ENCODE data around the gene CDCP2. TPM values are rescaled to one million over a fixed set of nuclear protein-coding genes. Genes with fewer than 3 reads are reported as not detected.

Gene CDCP2
- total RNA-seq, 1 experiment from 2014 or later = not detected

DNA sequence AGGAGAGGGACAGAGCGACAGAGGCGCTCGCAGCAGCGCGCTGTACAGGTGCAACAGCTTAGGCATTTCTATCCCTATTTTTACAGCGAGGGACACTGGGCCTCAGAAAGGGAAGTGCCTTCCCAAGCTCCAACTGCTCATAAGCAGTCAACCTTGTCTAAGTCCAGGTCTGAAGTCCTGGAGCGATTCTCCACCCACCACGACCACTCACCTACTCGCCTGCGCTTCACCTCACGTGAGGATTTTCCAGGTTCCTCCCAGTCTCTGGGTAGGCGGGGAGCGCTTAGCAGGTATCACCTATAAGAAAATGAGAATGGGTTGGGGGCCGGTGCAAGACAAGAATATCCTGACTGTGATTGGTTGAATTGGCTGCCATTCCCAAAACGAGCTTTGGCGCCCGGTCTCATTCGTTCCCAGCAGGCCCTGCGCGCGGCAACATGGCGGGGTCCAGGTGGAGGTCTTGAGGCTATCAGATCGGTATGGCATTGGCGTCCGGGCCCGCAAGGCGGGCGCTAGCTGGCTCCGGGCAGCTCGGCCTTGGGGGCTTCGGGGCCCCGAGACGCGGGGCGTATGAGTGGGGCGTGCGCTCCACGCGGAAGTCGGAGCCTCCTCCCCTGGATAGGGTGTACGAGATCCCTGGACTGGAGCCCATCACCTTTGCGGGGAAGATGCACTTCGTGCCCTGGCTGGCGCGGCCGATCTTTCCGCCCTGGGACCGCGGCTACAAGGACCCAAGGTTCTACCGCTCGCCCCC is 47.1 kb upstream of the CDCP2 start, which contains the start of the genes CYB5RL and MRPL37:
TSS of gene CYB5RL (minus strand) at position 266 of the 754 bp plus-strand sequence. CDS start 4,414 bp downstream, outside the sequence.
TSS of gene MRPL37 (plus strand) at position 403 of the 754 bp plus-strand sequence. CDS start at position 480, 77 bp downstream.
- Histone ChIP-seq H3K9me2 (replicated peaks; ENCODE audit: low read length) (no peaks in the 10 kb centered on the region), H3K79me2 (ENCODE audit: low read length) (peaks cover 33% of the 10 kb centered on the region), H4K20me1 (ENCODE audit: low read length) (0 out of 2 replicates have a peak, but pooled peaks cover 8% of the 10 kb centered on the region), H3K36me3 (ENCODE audit: low read depth, low read length) (0 out of 2 replicates have a peak, but pooled peaks cover 4% of the 10 kb centered on the region), H3F3A (ENCODE audit: low read length, unreplicated experiment) (no peaks in the 10 kb centered on the region), H3K27ac (ENCODE audit: low read length) (peak within 1 kb of the TSS; percentile 3; the same call in 1 of the 2 replicates), H3K9me3 (ENCODE audit: low read length) (no peaks in the 10 kb centered on the region), H2AFZ (ENCODE audit: low read length) (peak within 1 kb of the TSS; percentile 91), H3K4me1 (ENCODE audit: insufficient read depth, low read length) (peaks cover 24% of the 10 kb centered on the region), H3K9ac (ENCODE audit: low read length) (peak within 1 kb of the TSS; percentile 95), H3K4me2 (ENCODE audit: low read length) (peak within 1 kb of the TSS; percentile 89), H3K27me3 (ENCODE audit: low read length) (no peaks in the 10 kb centered on the region), H3K4me3 (ENCODE audit: low read length) (peak within 1 kb of the TSS; percentile 97)
- peak; percentile 97 for ATAC-seq
- TF ChIP-seq EZH2phosphoT487 (IDR thresholded peaks at IDR 0.05; ENCODE audit: borderline replicate concordance, low read length) = no peak
- no peak for TF ChIP-seq EZH2 (IDR thresholded peaks at IDR 0.05; ENCODE audit: low read length, unreplicated experiment)
- TF ChIP-seq, protein P1, sequence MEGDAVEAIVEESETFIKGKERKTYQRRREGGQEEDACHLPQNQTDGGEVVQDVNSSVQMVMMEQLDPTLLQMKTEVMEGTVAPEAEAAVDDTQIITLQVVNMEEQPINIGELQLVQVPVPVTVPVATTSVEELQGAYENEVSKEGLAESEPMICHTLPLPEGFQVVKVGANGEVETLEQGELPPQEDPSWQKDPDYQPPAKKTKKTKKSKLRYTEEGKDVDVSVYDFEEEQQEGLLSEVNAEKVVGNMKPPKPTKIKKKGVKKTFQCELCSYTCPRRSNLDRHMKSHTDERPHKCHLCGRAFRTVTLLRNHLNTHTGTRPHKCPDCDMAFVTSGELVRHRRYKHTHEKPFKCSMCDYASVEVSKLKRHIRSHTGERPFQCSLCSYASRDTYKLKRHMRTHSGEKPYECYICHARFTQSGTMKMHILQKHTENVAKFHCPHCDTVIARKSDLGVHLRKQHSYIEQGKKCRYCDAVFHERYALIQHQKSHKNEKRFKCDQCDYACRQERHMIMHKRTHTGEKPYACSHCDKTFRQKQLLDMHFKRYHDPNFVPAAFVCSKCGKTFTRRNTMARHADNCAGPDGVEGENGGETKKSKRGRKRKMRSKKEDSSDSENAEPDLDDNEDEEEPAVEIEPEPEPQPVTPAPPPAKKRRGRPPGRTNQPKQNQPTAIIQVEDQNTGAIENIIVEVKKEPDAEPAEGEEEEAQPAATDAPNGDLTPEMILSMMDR (conservative IDR thresholded peaks at IDR 0.05; ENCODE audit: low read depth, low read length) = no peak
- ChIA-PET CTCF (interaction anchor here (0.7 to 1.0 kb wide), 3 partner anchors 16 to 289 kb away, joined by 3 to 14 read pairs (median 4); no protein-coding TSS in a partner anchor), POLR2A (ENCODE audit: unreplicated experiment) (interaction anchor here (0.6 to 0.7 kb wide), 5 partner anchors 207 to 736 kb away, joined by 3 to 42 read pairs (median 5); no protein-coding TSS in a partner anchor)
- no TSS peak for BruUV-seq (replicated peaks)
- DNase-seq = peak; percentile 97
- intact Hi-C loops (cut with micrococcal nuclease) = loop anchor here (1.0 to 10.0 kb wide), 3 partner anchors 130 to 288 kb away; partner anchors contain the start of gene SSBP3

DNA sequence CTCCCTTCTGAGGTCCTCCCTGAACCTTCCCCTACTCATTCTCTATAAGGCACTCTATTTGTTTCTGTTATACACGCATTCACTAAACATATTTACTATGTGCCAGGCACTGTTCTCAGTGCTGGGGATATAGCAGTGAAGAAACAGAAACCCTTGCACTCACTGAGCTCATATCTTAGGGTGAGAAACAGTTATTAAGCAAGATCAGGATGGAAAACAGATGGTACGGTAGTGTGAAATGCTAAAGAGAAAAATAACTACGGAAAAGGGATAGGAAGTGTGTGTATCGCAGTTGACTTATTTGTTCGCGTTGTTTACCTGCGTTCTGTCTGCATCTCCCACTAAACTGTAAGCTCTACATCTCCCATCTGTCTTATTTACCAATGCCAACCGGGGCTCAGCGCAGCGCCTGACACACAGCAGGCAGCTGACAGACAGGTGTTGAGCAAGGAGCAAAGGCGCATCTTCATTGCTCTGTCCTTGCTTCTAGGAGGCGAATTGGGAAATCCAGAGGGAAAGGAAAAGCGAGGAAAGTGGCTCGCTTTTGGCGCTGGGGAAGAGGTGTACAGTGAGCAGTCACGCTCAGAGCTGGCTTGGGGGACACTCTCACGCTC is 46.5 kb upstream of the CDCP2 start:
- ChIA-PET CTCF (interaction anchor here (0.7 to 1.0 kb wide), 2 partner anchors 17 to 290 kb away, joined by 3 to 14 read pairs; no protein-coding TSS in a partner anchor), POLR2A (ENCODE audit: unreplicated experiment) (interaction anchor here (0.6 to 0.7 kb wide), 3 partner anchors 233 to 735 kb away, joined by 4 to 7 read pairs (median 5); no protein-coding TSS in a partner anchor)
- ATAC-seq (peak; percentile 32), DNase-seq (no peak)
- peak overlapping the region; percentile 91 for H2AFZ ChIP-seq (ENCODE audit: low read length)
- no peaks in the 10 kb centered on the region for H3K9me2 ChIP-seq (replicated peaks; ENCODE audit: low read length)
- H3K9me3 ChIP-seq (ENCODE audit: low read length) = no peaks in the 10 kb centered on the region
- H3K36me3 ChIP-seq (ENCODE audit: low read depth, low read length) = 0 out of 2 replicates have a peak, but pooled peaks cover 2% of the 10 kb centered on the region
- BruUV-seq (replicated peaks) = TSS peak; percentile 75
- TF ChIP-seq, protein P1 (conservative IDR thresholded peaks at IDR 0.05; ENCODE audit: low read depth, low read length) = no peak
- no peak for TF ChIP-seq EZH2 (IDR thresholded peaks at IDR 0.05; ENCODE audit: low read length, unreplicated experiment)
- no peaks in the 10 kb centered on the region for H3F3A ChIP-seq (ENCODE audit: low read length, unreplicated experiment)
- no peaks in the 10 kb centered on the region for H3K27me3 ChIP-seq (ENCODE audit: low read length)
- no peak overlapping the region for H3K27ac ChIP-seq (ENCODE audit: low read length)
- intact Hi-C loops (cut with micrococcal nuclease) = loop anchor here (1.0 kb wide), 1 partner anchor 129 kb away; no protein-coding TSS in a partner anchor
- H3K4me1 ChIP-seq (ENCODE audit: insufficient read depth, low read length) = peaks cover 24% of the 10 kb centered on the region
- peaks cover 33% of the 10 kb centered on the region for H3K79me2 ChIP-seq (ENCODE audit: low read length)
- peak overlapping the region; percentile 97 for H3K4me3 ChIP-seq (ENCODE audit: low read length)
- peak overlapping the region; percentile 95 for H3K9ac ChIP-seq (ENCODE audit: low read length)
- peak overlapping the region; percentile 89 for H3K4me2 ChIP-seq (ENCODE audit: low read length)
- H4K20me1 ChIP-seq (ENCODE audit: low read length) = 0 out of 2 replicates have a peak, but pooled peaks cover 8% of the 10 kb centered on the region

Data from PC-3 (cell line).